ENCODE data around the gene SLC12A7. TPM values are rescaled to one million over a fixed set of nuclear protein-coding genes. Genes with fewer than 3 reads are reported as not detected.
"Not testable (repeated sequence)": the region's sequence is repeated elsewhere in the genome, so short reads cannot be mapped to it uniquely, and the experiment has no call there.

SLC12A7 gene
- total and polyA plus RNA-seq, 11 donors: 66.3 to 159 (median 128) TPM

DNA sequence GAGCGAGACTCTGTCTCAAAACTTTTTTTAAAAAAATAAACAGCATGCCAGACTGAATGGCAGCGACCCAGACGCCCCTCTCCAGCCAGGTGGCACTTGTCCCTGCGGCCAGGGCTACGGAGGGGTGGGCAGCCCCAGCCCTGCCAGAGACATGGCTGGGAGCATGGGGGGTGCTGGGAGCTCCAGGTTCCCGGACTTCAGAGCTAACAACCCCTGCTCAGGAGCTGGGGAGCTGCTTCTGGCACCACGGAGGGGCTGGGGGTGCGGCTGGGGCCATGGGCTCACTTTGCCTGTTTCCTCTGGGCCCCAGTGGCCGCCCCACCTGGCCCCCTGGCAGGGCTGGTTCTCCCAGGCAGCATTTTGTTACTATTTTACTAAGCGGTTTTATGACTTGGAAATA is 49.9 kb downstream of the SLC12A7 start:
- intact Hi-C loops (cut with DNase I): loop anchor here in 1 of 10 donors (10.0 kb wide), 1 partner anchor 73 kb away; no protein-coding TSS in a partner anchor
- Histone ChIP-seq H3K27ac (no peak overlapping the region), H3K4me3 (no peak overlapping the region), H3K4me1 (peaks cover 0 to under 1% (median 0%) of the 10 kb centered on the region in 12 donors), H3K9me3 (no peaks in the 10 kb centered on the region), H3K36me3 (peaks cover 0 to 93% (median 81%) of the 10 kb centered on the region in 9 donors), H3K27me3 (no peaks in the 10 kb centered on the region)
- WGBS, 4 donors: 79 to 88% (median 84%) methylated on average over 6 to 10 of the region's 10 CpGs
- DNase-seq (peak in 2 of 5 donors; percentile 22 to 30), ATAC-seq (no peak)
- TF ChIP-seq, protein P1, sequence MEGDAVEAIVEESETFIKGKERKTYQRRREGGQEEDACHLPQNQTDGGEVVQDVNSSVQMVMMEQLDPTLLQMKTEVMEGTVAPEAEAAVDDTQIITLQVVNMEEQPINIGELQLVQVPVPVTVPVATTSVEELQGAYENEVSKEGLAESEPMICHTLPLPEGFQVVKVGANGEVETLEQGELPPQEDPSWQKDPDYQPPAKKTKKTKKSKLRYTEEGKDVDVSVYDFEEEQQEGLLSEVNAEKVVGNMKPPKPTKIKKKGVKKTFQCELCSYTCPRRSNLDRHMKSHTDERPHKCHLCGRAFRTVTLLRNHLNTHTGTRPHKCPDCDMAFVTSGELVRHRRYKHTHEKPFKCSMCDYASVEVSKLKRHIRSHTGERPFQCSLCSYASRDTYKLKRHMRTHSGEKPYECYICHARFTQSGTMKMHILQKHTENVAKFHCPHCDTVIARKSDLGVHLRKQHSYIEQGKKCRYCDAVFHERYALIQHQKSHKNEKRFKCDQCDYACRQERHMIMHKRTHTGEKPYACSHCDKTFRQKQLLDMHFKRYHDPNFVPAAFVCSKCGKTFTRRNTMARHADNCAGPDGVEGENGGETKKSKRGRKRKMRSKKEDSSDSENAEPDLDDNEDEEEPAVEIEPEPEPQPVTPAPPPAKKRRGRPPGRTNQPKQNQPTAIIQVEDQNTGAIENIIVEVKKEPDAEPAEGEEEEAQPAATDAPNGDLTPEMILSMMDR (IDR thresholded peaks at IDR 0.05): no peak
- TF ChIP-seq POLR2A (IDR thresholded peaks at IDR 0.05): no peak

GRCh38 chr5:1061292-1061691 is 50.6 kb downstream of the SLC12A7 start:
- intact Hi-C loops (cut with DNase I): loop anchor here in 1 of 10 donors (10.0 kb wide), 1 partner anchor 74 kb away; no protein-coding TSS in a partner anchor
- H3K36me3 ChIP-seq: peaks cover 0 to 93% (median 81%) of the 10 kb centered on the region in 9 donors

GRCh38 chr5:1060535-1060981 is 51.3 kb downstream of the SLC12A7 start:
- no peaks in the 10 kb centered on the region for H3K27me3 ChIP-seq
- H3K27ac ChIP-seq: no peak overlapping the region
- intact Hi-C loops (cut with DNase I): loop anchor here in 1 of 10 donors (10.0 kb wide), 1 partner anchor 74 kb away; no protein-coding TSS in a partner anchor
- H3K9me3 ChIP-seq: no peaks in the 10 kb centered on the region
- DNase-seq: peak in 2 of 5 donors; percentile 20 to 53
- ATAC-seq: no peak
- no peaks in the 10 kb centered on the region for H3K4me1 ChIP-seq
- WGBS, 4 donors: 81 to 90% (median 85%) methylated on average over 18 to 24 of the region's 24 CpGs
- peaks cover 0 to 93% (median 83%) of the 10 kb centered on the region in 9 donors for H3K36me3 ChIP-seq
- no peak overlapping the region for H3K4me3 ChIP-seq
- no peak for TF ChIP-seq POLR2A (IDR thresholded peaks at IDR 0.05)
- TF ChIP-seq, protein P1 (IDR thresholded peaks at IDR 0.05): no peak

More at GRCh38 chr5:1061292-1061691, 50.6 kb downstream of the SLC12A7 start:
- WGBS, 4 donors: 89 to 96% (median 95%) methylated on average over 12 to 28 of the region's 43 CpGs
- not testable (repeated sequence) for H3K4me1 ChIP-seq, ATAC-seq, H3K27ac ChIP-seq, H3K9me3 ChIP-seq, H3K4me3 ChIP-seq, H3K27me3 ChIP-seq
- DNase-seq: peak in 2 of 5 donors; percentile 13 to 43

DNA sequence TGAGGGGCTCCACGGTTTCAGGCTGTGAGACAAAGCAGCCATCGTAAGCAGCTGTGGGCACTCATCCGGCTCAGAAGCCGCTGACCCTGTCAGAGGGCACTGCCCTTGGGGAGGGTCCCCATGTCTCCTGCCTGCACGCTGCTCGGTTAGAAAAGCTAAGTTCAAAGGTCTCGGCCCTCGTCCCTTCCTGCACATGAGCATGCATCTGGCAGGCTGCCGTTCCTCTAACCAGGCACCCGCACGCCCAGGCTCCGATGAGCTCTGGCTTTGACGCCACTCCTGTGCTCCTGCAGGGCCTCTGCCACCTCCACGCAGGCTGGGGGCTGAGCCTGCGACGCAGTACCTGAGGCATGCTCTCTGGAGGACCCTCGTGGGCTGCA is 52.0 kb downstream of the SLC12A7 start:
- no peaks in the 10 kb centered on the region for H3K9me3 ChIP-seq
- intact Hi-C loops (cut with DNase I): loop anchor here in 3 of 10 donors (1.0 to 10.0 kb wide), 2 partner anchors 49 to 75 kb away; no protein-coding TSS in a partner anchor
- H3K36me3 ChIP-seq: peaks cover 0 to 93% (median 84%) of the 10 kb centered on the region in 9 donors
- ATAC-seq (no peak), DNase-seq (peak in 2 of 5 donors; percentile 13 to 44)
- no peak overlapping the region for H3K4me3 ChIP-seq
- H3K27me3 ChIP-seq: no peaks in the 10 kb centered on the region
- H3K4me1 ChIP-seq: no peaks in the 10 kb centered on the region
- WGBS, 4 donors: 88 to 93% (median 91%) methylated on average over 15 to 17 of the region's 17 CpGs
- H3K27ac ChIP-seq: no peak overlapping the region
- TF ChIP-seq, protein P1 (IDR thresholded peaks at IDR 0.05): no peak
- no peak for TF ChIP-seq POLR2A (IDR thresholded peaks at IDR 0.05)

Measured in heart left ventricle (tissue), 16 donors.